ENCODE measurements around the gene RAD51B.

- TF ChIP-seq CTCF (IDR thresholded peaks at IDR 0.05) (no peak), POLR2A (IDR thresholded peaks at IDR 0.05) (no peak)
Measured at GRCh38 chr14:68011406-68012028, 191.9 kb downstream of the RAD51B start.
